Stimulated activated naive CD8-positive, alpha-beta T cell treated with anti-CD3 and anti-CD28 coated beads, Interleukin-15, Interleukin-2, amounts not matched to agents 100 ng/mL and 50 ng/mL, for 24 hours (primary cell): ENCODE measurements around the gene WSCD1.

ENCODE experiments used
- H3K27ac Mint-ChIP-seq: one replicate; pipeline ENCODE4 v1.8.0; 2021; ENCODE audit warnings: mild to moderate bottlenecking, mixed read lengths
- H3K27me3 Mint-ChIP-seq: one replicate; pipeline ENCODE4 v1.8.0; 2021; ENCODE audit warnings: mixed read lengths
- H3K36me3 Mint-ChIP-seq: one replicate; pipeline ENCODE4 v1.8.0; 2021; ENCODE audit warnings: low read depth, mixed read lengths
- H3K4me1 Mint-ChIP-seq: one replicate; pipeline ENCODE4 v1.8.0; 2021; ENCODE audit warnings: low read depth, mixed read lengths
- H3K4me3 Mint-ChIP-seq: one replicate; pipeline ENCODE4 v1.8.0; 2021; ENCODE audit warnings: mild to moderate bottlenecking, mixed read lengths
- H3K9me3 Mint-ChIP-seq: one replicate; pipeline ENCODE4 v1.8.0; 2021; ENCODE audit warnings: mixed read lengths

Gene WSCD1

GRCh38 chr17:6046931-6047330 lies 23.2 kb upstream of the WSCD1 start:
- Mint-ChIP-seq H3K4me3 (no peak overlapping the region), H3K36me3 (no peaks in the 10 kb centered on the region), H3K27me3 (peaks cover 9% of the 10 kb centered on the region), H3K27ac (no peak overlapping the region), H3K9me3 (no peaks in the 10 kb centered on the region), H3K4me1 (no peaks in the 10 kb centered on the region)

GRCh38 chr17:6047966-6048365 lies 22.2 kb upstream of the WSCD1 start:
- Mint-ChIP-seq H3K27ac (no peak overlapping the region), H3K27me3 (peaks cover 11% of the 10 kb centered on the region), H3K36me3 (no peaks in the 10 kb centered on the region), H3K4me1 (no peaks in the 10 kb centered on the region), H3K9me3 (no peaks in the 10 kb centered on the region), H3K4me3 (no peak overlapping the region)

- H3K9me3 Mint-ChIP-seq, result no peaks in the 10 kb centered on the region
- no peak overlapping the region for H3K4me3 Mint-ChIP-seq
- no peak overlapping the region for H3K27ac Mint-ChIP-seq
- peaks cover 11% of the 10 kb centered on the region for H3K27me3 Mint-ChIP-seq
- H3K4me1 Mint-ChIP-seq, result no peaks in the 10 kb centered on the region
- H3K36me3 Mint-ChIP-seq, result no peaks in the 10 kb centered on the region
Observed at GRCh38 chr17:6048486-6048885, 21.7 kb upstream of the WSCD1 start.

GRCh38 chr17:6052926-6053325 lies 17.3 kb upstream of the WSCD1 start:
- Mint-ChIP-seq H3K27me3 (peaks cover 23% of the 10 kb centered on the region), H3K9me3 (no peaks in the 10 kb centered on the region), H3K4me3 (no peak overlapping the region), H3K4me1 (no peaks in the 10 kb centered on the region), H3K27ac (no peak overlapping the region), H3K36me3 (no peaks in the 10 kb centered on the region)

GRCh38 chr17:6054372-6054771 lies 15.8 kb upstream of the WSCD1 start:
- H3K36me3 Mint-ChIP-seq, result no peaks in the 10 kb centered on the region
- peaks cover 27% of the 10 kb centered on the region for H3K27me3 Mint-ChIP-seq
- H3K4me1 Mint-ChIP-seq, result no peaks in the 10 kb centered on the region
- H3K9me3 Mint-ChIP-seq, result no peaks in the 10 kb centered on the region
- no peak overlapping the region for H3K27ac Mint-ChIP-seq
- no peak overlapping the region for H3K4me3 Mint-ChIP-seq

- Mint-ChIP-seq H3K27me3 (peaks cover 25% of the 10 kb centered on the region), H3K4me3 (no peak overlapping the region), H3K27ac (no peak overlapping the region), H3K9me3 (no peaks in the 10 kb centered on the region), H3K4me1 (no peaks in the 10 kb centered on the region), H3K36me3 (no peaks in the 10 kb centered on the region)
Observed at GRCh38 chr17:6056104-6056503, 14.1 kb upstream of the WSCD1 start.

GRCh38 chr17:6057562-6057961 lies 12.6 kb upstream of the WSCD1 start:
- Mint-ChIP-seq H3K27me3 (peaks cover 24% of the 10 kb centered on the region), H3K36me3 (no peaks in the 10 kb centered on the region), H3K4me1 (no peaks in the 10 kb centered on the region), H3K9me3 (no peaks in the 10 kb centered on the region), H3K4me3 (no peak overlapping the region), H3K27ac (no peak overlapping the region)

GRCh38 chr17:6059406-6059805 lies 10.8 kb upstream of the WSCD1 start:
- no peaks in the 10 kb centered on the region for H3K36me3 Mint-ChIP-seq
- no peak overlapping the region for H3K27ac Mint-ChIP-seq
- H3K4me3 Mint-ChIP-seq, result no peak overlapping the region
- peaks cover 30% of the 10 kb centered on the region for H3K27me3 Mint-ChIP-seq
- H3K4me1 Mint-ChIP-seq, result no peaks in the 10 kb centered on the region
- H3K9me3 Mint-ChIP-seq, result no peaks in the 10 kb centered on the region

GRCh38 chr17:6061290-6061689 lies 8.9 kb upstream of the WSCD1 start:
- H3K4me3 Mint-ChIP-seq, result no peak overlapping the region
- no peaks in the 10 kb centered on the region for H3K36me3 Mint-ChIP-seq
- H3K27me3 Mint-ChIP-seq, result peaks cover 27% of the 10 kb centered on the region
- H3K9me3 Mint-ChIP-seq, result no peaks in the 10 kb centered on the region
- H3K27ac Mint-ChIP-seq, result no peak overlapping the region
- H3K4me1 Mint-ChIP-seq, result no peaks in the 10 kb centered on the region

GRCh38 chr17:6064868-6065267 lies 5.3 kb upstream of the WSCD1 start:
- H3K36me3 Mint-ChIP-seq, result peaks cover 2% of the 10 kb centered on the region
- H3K4me3 Mint-ChIP-seq, result no peak overlapping the region
- H3K27ac Mint-ChIP-seq, result no peak overlapping the region
- H3K27me3 Mint-ChIP-seq, result peaks cover 52% of the 10 kb centered on the region
- H3K4me1 Mint-ChIP-seq, result peaks cover 6% of the 10 kb centered on the region
- H3K9me3 Mint-ChIP-seq, result no peaks in the 10 kb centered on the region

- peaks cover 7% of the 10 kb centered on the region for H3K4me1 Mint-ChIP-seq
- H3K27me3 Mint-ChIP-seq, result peaks cover 54% of the 10 kb centered on the region
Observed at GRCh38 chr17:6065351-6065750, 4.8 kb upstream of the WSCD1 start.

GRCh38 chr17:6066183-6066948 lies 3.8 kb upstream of the WSCD1 start:
- Mint-ChIP-seq H3K27me3 (peaks cover 58% of the 10 kb centered on the region), H3K9me3 (no peaks in the 10 kb centered on the region), H3K36me3 (peaks cover 3% of the 10 kb centered on the region)

More at GRCh38 chr17:6065351-6065750, 4.8 kb upstream of the WSCD1 start:
- Mint-ChIP-seq H3K36me3 (peaks cover 3% of the 10 kb centered on the region), H3K4me3 (no peak overlapping the region), H3K9me3 (no peaks in the 10 kb centered on the region), H3K27ac (no peak overlapping the region)

GRCh38 chr17:6067060-6067459 lies 3.1 kb upstream of the WSCD1 start:
- Mint-ChIP-seq H3K9me3 (no peaks in the 10 kb centered on the region), H3K36me3 (peaks cover 3% of the 10 kb centered on the region), H3K27ac (no peak overlapping the region), H3K4me1 (peaks cover 13% of the 10 kb centered on the region), H3K27me3 (peaks cover 61% of the 10 kb centered on the region), H3K4me3 (no peak overlapping the region)

More at GRCh38 chr17:6066183-6066948, 3.8 kb upstream of the WSCD1 start:
- Mint-ChIP-seq H3K4me1 (peaks cover 11% of the 10 kb centered on the region), H3K4me3 (no peak overlapping the region), H3K27ac (no peak overlapping the region)

GRCh38 chr17:6070430-6070912 lies 292 bp downstream of the WSCD1 start:
- Mint-ChIP-seq H3K4me3 (no peak overlapping the region), H3K36me3 (peaks cover 3% of the 10 kb centered on the region), H3K27me3 (peaks cover 63% of the 10 kb centered on the region)

GRCh38 chr17:6070913-6071511 lies 833 bp downstream of the WSCD1 start:
- Mint-ChIP-seq H3K9me3 (no peaks in the 10 kb centered on the region), H3K36me3 (peaks cover 3% of the 10 kb centered on the region)

More at GRCh38 chr17:6070430-6070912, 292 bp downstream of the WSCD1 start:
- Mint-ChIP-seq H3K4me1 (peaks cover 13% of the 10 kb centered on the region), H3K27ac (no peak overlapping the region), H3K9me3 (no peaks in the 10 kb centered on the region)

More at GRCh38 chr17:6070913-6071511, 833 bp downstream of the WSCD1 start:
- Mint-ChIP-seq H3K27ac (no peak overlapping the region), H3K4me3 (no peak overlapping the region), H3K27me3 (peaks cover 58% of the 10 kb centered on the region), H3K4me1 (peaks cover 13% of the 10 kb centered on the region)
